SH-SY5Y (cell line): Measurements from ENCODE around the gene IKZF5.

ENCODE experiments used
- GATA2 ChIP-seq: IDR thresholded peaks from 2 replicates; pipeline ENCODE4 v1.6.1; 2011; ENCODE audit warnings: mild to moderate bottlenecking, low read depth, low read length
- GATA3 ChIP-seq: IDR thresholded peaks from 2 replicates; pipeline ENCODE4 v1.6.1; 2011; ENCODE audit warnings: low read depth, mild to moderate bottlenecking, low read length, moderate library complexity

GRCh38 chr10:123013456-123014419 lies 5.1 kb upstream of the IKZF5 start:
- TF ChIP-seq GATA2 (no peak), GATA3 (no peak)
